Measurements from ENCODE around the gene POLR2B. TPM values are rescaled to one million over a fixed set of nuclear protein-coding genes. Genes with fewer than 3 reads are reported as not detected.

POLR2B gene
- total RNA-seq, 1 experiment from 2014 or later: 114 TPM

Other genes starting within 250 kb of the POLR2B start
- gene SPINK2, start 157.2 kb upstream of the POLR2B start, total RNA-seq (2014; rRNA removed; shearing (Covaris generic)): not detected in 2 replicates
- 20.0 and 27.8 TPM in 2 replicates for gene REST, start 71.0 kb upstream of the POLR2B start, total RNA-seq (2014; rRNA removed; shearing (Covaris generic))
- 10.6 and 11.9 TPM in 2 replicates for gene NOA1, start 1.3 kb upstream of the POLR2B start, total RNA-seq (2014; rRNA removed; shearing (Covaris generic))
- 436 and 611 TPM in 2 replicates for gene IGFBP7, start 131.5 kb downstream of the POLR2B start, total RNA-seq (2014; rRNA removed; shearing (Covaris generic))

Measured in RPMI7951 (cell line).